Ectodermal cell (in vitro differentiated cells): ENCODE data around the gene MIPOL1.
"Not testable (repeated sequence)": the region's sequence is repeated elsewhere in the genome, so short reads cannot be mapped to it uniquely, and the experiment has no call there.

Source experiments
- H3K27ac ChIP-seq: 2 replicates; pipeline ENCODE4 v1.7.0; 2013; ENCODE audit warnings: mild to moderate bottlenecking, low read depth, low read length; ENCODE audit not compliant: insufficient read depth, poor library complexity, severe bottlenecking
- H3K27me3 ChIP-seq: 2 replicates; pipeline ENCODE4 v1.7.0; 2013; ENCODE audit warnings: mild to moderate bottlenecking, low read length; ENCODE audit not compliant: insufficient read depth, control insufficient read depth, poor library complexity, severe bottlenecking
- H3K36me3 ChIP-seq: one replicate; pipeline ENCODE4 v1.7.0; 2013; ENCODE audit warnings: low read length; ENCODE audit not compliant: control insufficient read depth, insufficient read depth
- H3K4me1 ChIP-seq: one replicate; pipeline ENCODE4 v1.7.0; 2013; ENCODE audit warnings: low read length; ENCODE audit not compliant: control insufficient read depth, insufficient read depth
- H3K4me3 ChIP-seq: 2 replicates; pipeline ENCODE4 v1.7.0; 2013; ENCODE audit warnings: low read depth, low read length, control low read depth; ENCODE audit not compliant: insufficient read depth
- H3K9me3 ChIP-seq: 2 replicates; pipeline ENCODE4 v1.7.0; 2013; ENCODE audit warnings: mild to moderate bottlenecking, low read length, moderate library complexity; ENCODE audit not compliant: control insufficient read depth
- WGBS, 2 experiments: methylation state at CpG; one replicate each; pipeline ENCODE4 v1.1.7; 2013; ENCODE audit warnings: missing lambda C conversion rate in 2 of 2; 5-methylcytosine and 5-hydroxymethylcytosine counted together

The MIPOL1 gene

DNA sequence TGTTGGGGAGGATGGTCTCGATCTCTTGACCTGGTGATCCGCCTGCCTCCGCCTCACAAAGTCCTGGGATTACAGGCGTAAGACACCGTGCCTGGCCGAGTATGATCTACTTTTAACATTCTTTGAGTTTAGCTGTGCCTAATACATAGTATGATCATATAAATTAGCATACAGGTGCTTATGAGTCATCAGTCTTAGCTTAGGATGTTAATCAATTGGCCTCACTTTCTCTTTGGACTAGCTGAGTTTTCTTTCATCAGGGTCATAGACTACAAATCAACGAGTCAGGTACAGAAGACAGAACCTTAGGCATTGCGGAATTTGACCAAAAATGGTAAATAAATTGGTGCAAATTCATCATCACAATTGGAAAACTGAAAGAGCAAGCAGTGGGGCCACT is 27.5 kb upstream of the MIPOL1 start:
- H3K27ac ChIP-seq = no peak overlapping the region
- H3K4me3 ChIP-seq = no peak overlapping the region
- H3K4me1 ChIP-seq = peaks cover 3% of the 10 kb centered on the region
- H3K36me3 ChIP-seq = no peaks in the 10 kb centered on the region
- no peaks in the 10 kb centered on the region for H3K9me3 ChIP-seq
- H3K27me3 ChIP-seq = no peaks in the 10 kb centered on the region
- WGBS, 2 experiments = 94 to 95% methylated on average over 8 of the region's 8 CpGs

DNA sequence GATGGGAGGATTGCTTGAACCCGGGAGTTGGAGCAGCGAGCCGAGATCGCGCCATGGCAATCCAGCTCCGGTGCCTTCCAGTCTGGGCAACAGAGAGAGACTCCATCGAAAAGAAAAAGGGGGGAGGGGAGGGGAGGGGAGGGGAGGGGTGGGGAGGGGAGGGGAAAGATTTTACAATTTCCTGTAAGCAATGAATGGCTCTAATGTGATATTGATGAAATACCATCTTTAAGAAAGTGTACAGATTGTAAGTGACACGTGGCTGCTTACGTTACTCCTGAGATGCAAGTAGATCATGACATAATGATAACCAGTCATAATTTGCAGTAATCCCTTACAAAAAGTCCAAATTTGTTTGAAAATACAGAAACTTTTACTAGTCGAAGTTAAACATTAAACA is 26.7 kb upstream of the MIPOL1 start:
- 77 to 83% methylated on average over 7 to 8 of the region's 10 CpGs for WGBS, 2 experiments
- Histone ChIP-seq H3K9me3 (no peaks in the 10 kb centered on the region), H3K27ac (no peak overlapping the region), H3K27me3 (no peaks in the 10 kb centered on the region), H3K36me3 (no peaks in the 10 kb centered on the region), H3K4me1 (peaks cover 3% of the 10 kb centered on the region), H3K4me3 (no peak overlapping the region)

DNA sequence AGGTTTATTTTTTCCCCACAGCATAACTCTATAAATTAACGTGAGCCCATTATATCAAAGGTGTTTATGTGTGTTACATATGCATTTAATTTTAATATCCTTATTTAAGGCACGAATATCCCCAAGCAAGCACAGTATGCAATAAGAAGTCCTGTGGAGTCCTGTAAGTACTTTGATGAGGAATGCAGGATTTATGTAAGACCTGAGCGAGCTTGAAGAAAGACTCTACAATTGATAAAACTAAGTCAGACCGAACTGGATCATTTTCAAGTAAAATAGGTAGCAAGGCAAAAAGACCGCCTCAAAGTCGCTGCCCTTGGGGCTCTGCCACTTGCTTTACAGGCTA is 26.1 kb upstream of the MIPOL1 start:
- Histone ChIP-seq H3K36me3 (no peaks in the 10 kb centered on the region), H3K4me1 (peaks cover 3% of the 10 kb centered on the region), H3K9me3 (no peaks in the 10 kb centered on the region), H3K4me3 (peak overlapping the region; percentile 77), H3K27me3 (no peaks in the 10 kb centered on the region), H3K27ac (peak overlapping the region; percentile 92)
- 1% methylated on average over 5 of the region's 6 CpGs for WGBS, 2 experiments

DNA sequence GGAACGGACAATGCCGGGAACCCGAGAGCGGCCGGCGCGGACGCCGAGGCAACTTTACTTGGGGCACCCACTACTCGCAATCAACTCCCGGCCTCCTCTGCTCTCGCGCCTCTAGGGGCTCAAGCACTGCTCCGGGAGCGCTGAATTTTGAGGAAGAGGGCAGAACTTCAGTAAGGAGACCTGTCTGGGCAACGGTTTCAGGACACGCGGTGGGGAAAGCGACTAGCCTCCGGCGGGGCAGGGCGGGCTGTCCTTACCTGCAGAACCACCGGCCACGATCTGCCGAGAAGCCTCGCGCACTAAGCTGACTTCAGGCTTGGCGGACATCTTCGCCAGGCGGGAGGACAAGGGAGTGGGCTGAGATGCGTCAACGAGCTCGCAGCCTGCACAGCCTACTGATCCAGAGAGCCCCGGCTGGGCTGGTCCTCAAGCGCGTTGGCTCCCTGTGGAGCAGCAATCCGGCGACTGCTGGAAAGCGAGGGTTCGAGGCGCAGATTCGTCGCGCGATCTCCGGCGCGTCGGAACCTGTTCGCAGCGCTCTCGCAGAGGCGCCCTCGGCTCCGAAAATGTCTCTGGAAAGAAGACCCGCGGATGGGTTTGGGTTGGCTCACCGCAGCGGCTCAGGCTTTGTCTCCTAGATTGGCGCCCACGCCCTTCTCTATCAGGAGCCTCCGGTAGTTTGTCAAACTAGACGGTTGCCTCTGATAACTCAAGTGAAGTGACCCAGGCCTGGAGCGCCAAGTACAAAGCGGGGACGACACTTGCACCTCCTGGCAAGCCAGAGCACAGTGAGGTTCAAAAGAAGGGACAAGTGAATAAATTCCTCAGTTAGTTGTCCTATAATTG is 25.5 kb upstream of the MIPOL1 start, which contains the start of gene SLC25A21:
TSS of gene SLC25A21 (minus strand) at position 583 of the 846 bp plus-strand sequence.
- no peaks in the 10 kb centered on the region for H3K9me3 ChIP-seq
- WGBS, 2 experiments = 1% methylated on average over 66 of the region's 66 CpGs
- no peaks in the 10 kb centered on the region for H3K27me3 ChIP-seq
- peaks cover 3% of the 10 kb centered on the region for H3K4me1 ChIP-seq
- peak within 1 kb of the TSS; percentile 92 for H3K27ac ChIP-seq
- no peaks in the 10 kb centered on the region for H3K36me3 ChIP-seq
- peak within 1 kb of the TSS; percentile 77 for H3K4me3 ChIP-seq

DNA sequence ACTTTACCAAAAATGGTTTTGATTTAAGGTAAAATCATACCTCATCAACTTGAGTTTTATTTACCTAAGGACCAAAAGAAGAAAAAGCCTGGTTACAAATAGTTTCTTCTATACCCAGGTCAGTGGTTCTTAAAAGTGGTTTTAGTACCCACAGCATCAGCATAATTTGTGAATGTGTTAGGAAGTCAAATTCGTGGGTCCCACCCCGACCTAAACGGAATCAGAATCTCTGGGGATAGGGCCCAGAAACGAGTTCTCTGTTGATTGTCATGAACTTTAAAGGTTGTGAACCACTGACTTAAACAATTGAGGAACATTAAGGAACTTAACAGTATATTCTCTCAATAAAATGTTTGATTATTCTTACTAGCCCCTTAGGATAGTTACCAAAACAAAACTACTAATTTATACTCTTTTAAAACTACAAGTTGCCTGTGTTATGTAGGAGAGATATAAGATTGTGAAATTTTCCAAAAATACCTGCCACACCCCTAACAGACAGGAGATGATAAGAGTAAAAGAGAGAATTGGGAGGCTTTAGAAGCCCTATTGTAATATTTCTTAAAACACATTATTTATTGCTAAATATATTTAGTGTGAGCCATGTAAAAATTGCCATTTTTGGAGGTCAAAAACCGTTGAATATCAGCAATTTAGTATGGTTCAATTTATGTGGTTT is 24.7 kb upstream of the MIPOL1 start:
- WGBS, 2 experiments = 55 to 57% methylated on average over 4 of the region's 5 CpGs
- H3K27me3 ChIP-seq = no peaks in the 10 kb centered on the region
- H3K4me3 ChIP-seq = peak overlapping the region; percentile 77
- no peaks in the 10 kb centered on the region for H3K4me1 ChIP-seq
- no peaks in the 10 kb centered on the region for H3K36me3 ChIP-seq
- H3K9me3 ChIP-seq = no peaks in the 10 kb centered on the region
- H3K27ac ChIP-seq = no peak overlapping the region

DNA sequence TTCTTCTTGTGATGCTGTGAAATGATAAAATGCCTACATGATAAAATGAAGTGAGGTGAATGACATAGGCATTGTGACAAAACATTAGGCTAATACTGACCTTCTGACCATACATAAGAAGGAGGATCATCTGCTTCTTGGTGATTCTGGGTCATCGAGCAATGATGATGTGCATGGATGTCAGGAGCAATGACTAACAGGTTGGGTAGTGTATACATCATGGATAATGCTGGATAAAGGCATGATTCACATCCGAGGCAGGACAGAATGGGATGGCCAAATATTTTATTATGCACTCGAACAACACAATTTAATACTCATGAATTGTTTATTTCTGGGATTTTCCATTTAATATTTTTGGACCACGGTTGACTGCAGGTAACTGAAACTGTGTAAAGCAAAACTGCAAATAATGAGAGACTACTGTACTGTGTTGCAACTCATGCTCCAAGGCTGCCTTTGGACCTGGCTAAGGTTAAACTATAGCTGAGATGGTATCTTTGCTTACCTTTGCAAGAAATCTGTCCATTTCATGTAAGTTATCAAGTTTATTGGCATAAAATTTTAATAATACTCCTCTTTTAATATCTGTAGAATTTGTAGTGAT is 17.7 kb upstream of the MIPOL1 start:
- Histone ChIP-seq H3K9me3 (no peaks in the 10 kb centered on the region), H3K27ac (no peak overlapping the region), H3K36me3 (no peaks in the 10 kb centered on the region), H3K4me3 (no peak overlapping the region), H3K4me1 (no peaks in the 10 kb centered on the region), H3K27me3 (no peaks in the 10 kb centered on the region)
- WGBS, 2 experiments = 96 to 97% methylated on average over 2 to 4 of the region's 4 CpGs

DNA sequence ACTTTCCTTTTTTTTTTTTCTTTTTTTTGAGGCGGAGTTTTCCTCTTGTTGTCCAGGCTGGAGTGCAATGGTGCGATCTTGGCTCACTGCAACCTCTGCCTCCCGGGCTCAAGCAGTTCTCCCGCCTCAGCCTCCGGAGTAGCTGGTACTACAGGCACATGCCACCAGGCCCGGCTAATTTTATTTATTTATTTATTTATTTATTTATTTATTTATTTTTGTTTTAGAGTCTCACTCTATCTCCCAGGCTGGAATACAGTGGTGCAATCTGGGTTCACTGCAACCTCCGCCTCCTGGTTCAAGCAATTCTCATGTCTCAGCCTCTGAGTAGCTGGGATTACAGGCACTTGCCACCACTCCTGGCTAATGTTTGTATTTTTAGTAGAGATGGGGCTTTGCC is 16.9 kb upstream of the MIPOL1 start:
- not testable (repeated sequence) for H3K4me3 ChIP-seq, H3K27me3 ChIP-seq, H3K4me1 ChIP-seq, H3K36me3 ChIP-seq, H3K27ac ChIP-seq, H3K9me3 ChIP-seq
- WGBS, 2 experiments = 95% methylated on average over 6 of the region's 7 CpGs

DNA sequence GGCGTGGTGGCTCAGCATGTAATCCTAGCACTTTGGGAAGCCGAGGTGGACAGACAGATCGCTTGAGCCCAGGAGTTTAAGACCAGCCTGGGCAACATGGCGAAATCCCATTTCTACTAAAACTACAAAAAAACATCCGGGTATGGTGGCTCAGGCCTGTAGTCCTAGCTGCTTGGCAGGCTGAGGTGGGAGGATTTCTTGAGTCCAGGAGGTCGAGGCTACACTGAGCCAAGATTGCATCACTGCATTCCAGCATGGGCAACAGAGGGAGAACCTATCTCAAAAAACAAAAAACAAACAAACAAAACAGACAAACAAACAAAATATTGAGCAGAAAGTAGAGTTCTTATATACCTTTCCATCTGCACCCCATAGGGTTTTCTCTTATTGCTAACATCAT is 16.3 kb upstream of the MIPOL1 start:
- Histone ChIP-seq H3K36me3 (no peaks in the 10 kb centered on the region), H3K27ac (no peak overlapping the region), H3K9me3 (no peaks in the 10 kb centered on the region), H3K27me3 (no peaks in the 10 kb centered on the region), H3K4me1 (no peaks in the 10 kb centered on the region), H3K4me3 (no peak overlapping the region)
- whole genome bisulfite sequencing, 2 experiments = 90 to 91% methylated on average over 6 of the region's 6 CpGs

DNA sequence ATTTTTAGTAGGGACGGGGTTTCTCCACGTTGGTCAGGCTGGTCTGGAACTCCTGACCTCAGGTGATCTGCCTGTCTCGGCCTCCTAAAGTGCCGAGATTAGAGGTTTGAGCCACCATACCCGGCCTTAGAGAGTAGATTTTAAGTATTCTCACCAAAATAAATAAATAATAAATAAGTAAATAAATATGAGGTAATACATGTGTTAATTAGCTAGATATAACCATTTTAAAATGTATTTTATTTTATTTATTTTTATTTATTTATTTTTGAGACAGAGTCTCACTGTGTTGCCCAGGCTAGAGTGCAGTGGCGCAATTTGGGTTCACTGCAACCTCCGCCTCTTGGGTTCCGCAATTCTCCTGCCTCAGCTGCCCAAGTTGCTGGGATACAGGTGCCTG is 13.2 kb upstream of the MIPOL1 start:
- H3K4me1 ChIP-seq, H3K27ac ChIP-seq, H3K36me3 ChIP-seq, H3K4me3 ChIP-seq, H3K9me3 ChIP-seq, H3K27me3 ChIP-seq: not testable (repeated sequence)
- WGBS, 2 experiments = 92% methylated on average over 7 of the region's 8 CpGs

DNA sequence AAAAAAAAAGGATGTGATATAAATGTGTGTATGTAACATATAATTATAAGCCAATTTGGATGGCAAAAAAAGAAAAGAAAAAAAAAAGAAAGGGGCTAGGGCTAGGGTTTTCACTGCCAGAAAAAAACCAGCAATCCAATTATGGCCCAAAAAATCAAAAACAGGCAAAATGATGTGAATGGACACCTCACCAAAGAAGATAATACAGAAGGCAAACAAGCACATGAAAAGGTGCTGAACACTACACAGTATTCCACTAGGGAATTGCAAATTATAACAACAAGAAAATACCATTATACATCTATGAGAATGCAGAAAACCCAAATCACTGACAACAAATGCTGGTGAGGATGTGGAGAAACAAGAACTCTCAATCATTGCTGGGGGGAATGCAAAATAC is 12.1 kb upstream of the MIPOL1 start:
- Histone ChIP-seq H3K27me3 (no peaks in the 10 kb centered on the region), H3K27ac (no peak overlapping the region), H3K4me3 (no peak overlapping the region), H3K4me1 (no peaks in the 10 kb centered on the region), H3K36me3 (no peaks in the 10 kb centered on the region), H3K9me3 (no peaks in the 10 kb centered on the region)
